ENCODE data around the gene MIPOL1. TPM values are rescaled to one million over a fixed set of nuclear protein-coding genes. Genes with fewer than 3 reads are reported as not detected.
"Not testable (repeated sequence)": the region's sequence is repeated elsewhere in the genome, so short reads cannot be mapped to it uniquely, and the experiment has no call there.

The MIPOL1 gene
- total RNA-seq, 1 donor from 2014 or later: 8.4 TPM

GRCh38 chr14:37262649-37263048, 64.9 kb downstream of the MIPOL1 start:
- ATAC-seq (ENCODE audit: poor library complexity): no peak
- no peak for DNase-seq
- intact Hi-C loops (cut with DNase I): no loop called here

- intact Hi-C loops (cut with DNase I): no loop called here
- no peak for ATAC-seq (ENCODE audit: poor library complexity)
- DNase-seq: no peak
Observed at GRCh38 chr14:37263656-37264236, 66.0 kb downstream of the MIPOL1 start.

GRCh38 chr14:37268788-37269187, 71.1 kb downstream of the MIPOL1 start:
- no peak for ATAC-seq (ENCODE audit: poor library complexity)

GRCh38 chr14:37270629-37271028, 72.9 kb downstream of the MIPOL1 start:
- DNase-seq: no peak
- intact Hi-C loops (cut with DNase I): no loop called here

More at GRCh38 chr14:37268788-37269187, 71.1 kb downstream of the MIPOL1 start:
- no peak for DNase-seq
- intact Hi-C loops (cut with DNase I): no loop called here

GRCh38 chr14:37272569-37272968, 74.8 kb downstream of the MIPOL1 start:
- intact Hi-C loops (cut with DNase I): no loop called here
- ATAC-seq (ENCODE audit: poor library complexity) (no peak), DNase-seq (no peak)

More at GRCh38 chr14:37270629-37271028, 72.9 kb downstream of the MIPOL1 start:
- ATAC-seq (ENCODE audit: poor library complexity): no peak

GRCh38 chr14:37274652-37275051, 76.9 kb downstream of the MIPOL1 start:
- ATAC-seq (ENCODE audit: poor library complexity): no peak
- intact Hi-C loops (cut with DNase I): no loop called here
- no peak for DNase-seq

GRCh38 chr14:37275963-37276362, 78.2 kb downstream of the MIPOL1 start:
- no peak for ATAC-seq (ENCODE audit: poor library complexity)
- intact Hi-C loops (cut with DNase I): no loop called here
- no peak for DNase-seq

GRCh38 chr14:37278636-37279538, 81.2 kb downstream of the MIPOL1 start:
- intact Hi-C loops (cut with DNase I): no loop called here
- DNase-seq: no peak
- ATAC-seq (ENCODE audit: poor library complexity): no peak

- ATAC-seq (ENCODE audit: poor library complexity) (no peak), DNase-seq (no peak)
- intact Hi-C loops (cut with DNase I): no loop called here
Observed at GRCh38 chr14:37279818-37280217, 82.1 kb downstream of the MIPOL1 start.

- intact Hi-C loops (cut with DNase I): no loop called here
- no peak for DNase-seq
Observed at GRCh38 chr14:37284760-37285159, 87.0 kb downstream of the MIPOL1 start.

GRCh38 chr14:37285220-37285619, 87.5 kb downstream of the MIPOL1 start:
- intact Hi-C loops (cut with DNase I): no loop called here
- ATAC-seq (ENCODE audit: poor library complexity) (no peak), DNase-seq (no peak)

More at GRCh38 chr14:37284760-37285159, 87.0 kb downstream of the MIPOL1 start:
- ATAC-seq (ENCODE audit: poor library complexity): no peak

GRCh38 chr14:37289688-37290087, 92.0 kb downstream of the MIPOL1 start:
- ATAC-seq (ENCODE audit: poor library complexity) (no peak), DNase-seq (no peak)
- intact Hi-C loops (cut with DNase I): no loop called here

GRCh38 chr14:37295262-37295661, 97.5 kb downstream of the MIPOL1 start:
- ATAC-seq (ENCODE audit: poor library complexity); intact Hi-C loops (cut with DNase I); DNase-seq: not testable (repeated sequence)

GRCh38 chr14:37311252-37311651, 113.5 kb downstream of the MIPOL1 start:
- intact Hi-C loops (cut with DNase I): no loop called here
- no peak for ATAC-seq (ENCODE audit: poor library complexity)
- no peak for DNase-seq

GRCh38 chr14:37318938-37319337, 121.2 kb downstream of the MIPOL1 start:
- intact Hi-C loops (cut with DNase I): no loop called here
- no peak for ATAC-seq (ENCODE audit: poor library complexity)
- no peak for DNase-seq

GRCh38 chr14:37320106-37320505, 122.4 kb downstream of the MIPOL1 start:
- intact Hi-C loops (cut with DNase I): no loop called here
- DNase-seq: no peak
- ATAC-seq (ENCODE audit: poor library complexity): no peak

GRCh38 chr14:37325332-37325731, 127.6 kb downstream of the MIPOL1 start:
- no peak for ATAC-seq (ENCODE audit: poor library complexity)
- DNase-seq: no peak
- intact Hi-C loops (cut with DNase I): no loop called here

- ATAC-seq (ENCODE audit: poor library complexity) (no peak), DNase-seq (no peak)
- intact Hi-C loops (cut with DNase I): no loop called here
Observed at GRCh38 chr14:37326434-37326833, 128.7 kb downstream of the MIPOL1 start.

GRCh38 chr14:37327933-37328332, 130.2 kb downstream of the MIPOL1 start:
- intact Hi-C loops (cut with DNase I); ATAC-seq (ENCODE audit: poor library complexity); DNase-seq: not testable (repeated sequence)

- no peak for ATAC-seq (ENCODE audit: poor library complexity)
- no peak for DNase-seq
- intact Hi-C loops (cut with DNase I): no loop called here
Observed at GRCh38 chr14:37328673-37329072, 130.9 kb downstream of the MIPOL1 start.

Measured in Right ventricle myocardium superior (tissue), 1 donor.